ENCODE measurements around the gene OR8B8. TPM values are rescaled to one million over a fixed set of nuclear protein-coding genes. Genes with fewer than 3 reads are reported as not detected.
"Not testable (repeated sequence)": the region's sequence is repeated elsewhere in the genome, so short reads cannot be mapped to it uniquely, and the experiment has no call there.

The OR8B8 gene, protein sequence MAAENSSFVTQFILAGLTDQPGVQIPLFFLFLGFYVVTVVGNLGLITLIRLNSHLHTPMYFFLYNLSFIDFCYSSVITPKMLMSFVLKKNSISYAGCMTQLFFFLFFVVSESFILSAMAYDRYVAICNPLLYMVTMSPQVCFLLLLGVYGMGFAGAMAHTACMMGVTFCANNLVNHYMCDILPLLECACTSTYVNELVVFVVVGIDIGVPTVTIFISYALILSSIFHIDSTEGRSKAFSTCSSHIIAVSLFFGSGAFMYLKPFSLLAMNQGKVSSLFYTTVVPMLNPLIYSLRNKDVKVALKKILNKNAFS
- total RNA-seq, result not detected in 2 replicates
- not detected for polyA plus RNA-seq (2012)

DNA sequence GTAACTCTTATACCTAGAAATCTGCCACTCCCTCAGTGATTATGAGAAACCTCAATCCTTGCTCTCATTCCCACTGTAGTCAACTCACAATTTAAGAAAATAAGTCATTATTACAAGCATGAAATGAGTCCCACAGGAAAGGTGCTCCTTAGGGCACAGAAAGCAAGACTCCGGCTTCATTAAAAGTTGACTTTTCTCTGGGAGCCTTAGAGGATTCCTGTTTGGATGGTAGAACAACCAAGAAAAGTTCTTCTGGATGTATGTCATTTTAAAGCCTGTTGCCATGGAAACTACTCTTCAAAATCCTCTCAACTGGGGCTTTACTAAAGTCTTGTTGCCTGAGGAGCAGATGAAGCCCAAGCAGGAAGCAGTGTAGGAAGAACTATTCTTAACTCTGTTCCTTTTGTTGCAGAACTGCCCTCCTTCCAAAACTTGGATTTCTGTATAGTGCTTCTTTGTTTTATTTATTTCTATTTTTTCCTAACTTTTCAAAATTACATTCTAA lies at the start of gene OR8B8:
OR8B8 (minus strand) TSS at position 51 of the 505 bp plus-strand sequence. CDS start 4,611 bp downstream, outside the sequence.
- DNase-seq (ENCODE audit: low read depth), result no peak

DNA sequence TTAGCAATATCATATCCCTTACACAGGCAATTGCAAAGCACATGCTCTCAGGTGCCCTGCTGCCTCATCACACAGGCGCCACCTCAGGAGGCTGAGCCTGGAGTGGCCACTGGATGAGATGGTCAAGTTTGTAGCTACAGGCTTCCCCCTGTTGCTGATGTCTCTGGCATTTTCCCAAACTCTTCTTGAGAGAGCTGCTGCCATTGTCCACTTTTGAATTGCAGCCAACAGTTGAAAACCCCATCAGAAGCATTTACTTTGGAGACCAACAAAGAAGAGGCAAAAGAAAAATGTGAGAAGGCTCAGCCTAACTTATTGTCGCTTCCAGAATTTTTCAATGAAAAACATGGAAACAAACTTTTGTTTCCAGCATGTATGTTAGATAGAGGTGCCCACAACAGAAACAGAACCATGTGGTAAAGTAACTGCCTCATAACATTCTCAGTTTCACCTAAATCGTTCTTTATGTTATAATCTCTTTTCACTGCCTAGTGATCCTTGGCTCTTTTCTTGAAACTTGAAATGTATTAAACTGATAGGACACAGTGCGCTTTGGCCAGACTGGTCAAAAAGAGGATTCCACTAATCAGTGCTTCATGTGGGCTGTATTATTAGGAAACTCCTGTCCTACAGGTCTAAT lies 47.6 kb upstream of the OR8B8 start:
- no peak for DNase-seq (ENCODE audit: low read depth)

DNA sequence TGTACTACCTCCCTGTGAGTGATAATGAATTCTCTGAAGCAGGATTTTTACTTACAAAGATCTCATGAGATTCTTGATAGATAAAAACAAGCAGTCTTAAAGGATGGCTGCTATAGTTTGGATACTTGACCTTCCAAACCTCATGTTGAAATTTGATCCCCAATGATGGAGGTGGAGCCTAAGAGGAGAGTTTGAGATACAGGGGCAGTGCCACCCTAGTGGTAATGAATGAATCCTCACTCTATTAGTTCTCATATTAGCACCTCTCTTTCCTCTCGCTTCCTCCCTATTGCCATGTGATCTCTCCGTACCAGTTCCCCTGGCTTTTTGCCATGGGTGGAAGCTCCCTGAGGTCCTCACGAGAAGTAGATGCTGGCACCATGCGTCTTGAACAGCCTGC lies 37.9 kb upstream of the OR8B8 start:
- DNase-seq (ENCODE audit: low read depth), result no peak

DNA sequence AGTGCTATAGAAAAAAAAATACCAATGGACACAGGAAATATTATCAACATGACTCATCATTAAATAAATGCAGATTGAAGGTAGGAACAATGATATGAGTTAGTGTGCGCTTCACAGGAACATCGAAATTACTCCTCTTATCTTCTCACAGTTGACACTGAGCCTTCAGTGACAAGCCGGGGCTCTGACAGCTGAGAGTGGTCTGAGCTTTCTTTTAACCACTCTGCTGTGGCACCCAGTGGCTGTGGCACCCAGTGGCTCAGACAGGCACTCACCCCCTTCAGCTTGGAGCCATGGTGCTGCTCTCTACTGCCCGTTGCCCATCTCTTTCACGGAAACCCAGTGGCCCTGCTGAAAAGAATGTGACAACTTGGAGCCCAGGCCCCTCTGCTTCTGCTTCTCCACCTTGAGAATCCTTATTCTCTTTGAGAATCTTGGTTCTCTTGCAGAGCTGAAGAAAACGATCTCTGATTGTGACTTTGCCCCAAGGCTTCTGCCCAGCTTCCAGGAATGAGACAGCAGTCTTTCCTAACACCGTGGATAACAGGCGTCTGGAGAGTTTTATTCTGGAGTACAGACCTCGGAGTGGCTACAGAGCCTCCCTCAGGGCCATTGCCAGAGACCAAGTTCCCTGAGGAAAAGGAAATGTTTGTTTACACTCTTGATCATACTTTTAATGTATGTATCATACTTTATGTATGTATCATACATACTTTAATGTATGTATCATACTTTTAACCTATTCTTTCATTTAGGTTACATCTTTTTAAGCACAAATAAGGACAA lies 37.1 kb upstream of the OR8B8 start:
- DNase-seq (ENCODE audit: low read depth), result no peak

DNA sequence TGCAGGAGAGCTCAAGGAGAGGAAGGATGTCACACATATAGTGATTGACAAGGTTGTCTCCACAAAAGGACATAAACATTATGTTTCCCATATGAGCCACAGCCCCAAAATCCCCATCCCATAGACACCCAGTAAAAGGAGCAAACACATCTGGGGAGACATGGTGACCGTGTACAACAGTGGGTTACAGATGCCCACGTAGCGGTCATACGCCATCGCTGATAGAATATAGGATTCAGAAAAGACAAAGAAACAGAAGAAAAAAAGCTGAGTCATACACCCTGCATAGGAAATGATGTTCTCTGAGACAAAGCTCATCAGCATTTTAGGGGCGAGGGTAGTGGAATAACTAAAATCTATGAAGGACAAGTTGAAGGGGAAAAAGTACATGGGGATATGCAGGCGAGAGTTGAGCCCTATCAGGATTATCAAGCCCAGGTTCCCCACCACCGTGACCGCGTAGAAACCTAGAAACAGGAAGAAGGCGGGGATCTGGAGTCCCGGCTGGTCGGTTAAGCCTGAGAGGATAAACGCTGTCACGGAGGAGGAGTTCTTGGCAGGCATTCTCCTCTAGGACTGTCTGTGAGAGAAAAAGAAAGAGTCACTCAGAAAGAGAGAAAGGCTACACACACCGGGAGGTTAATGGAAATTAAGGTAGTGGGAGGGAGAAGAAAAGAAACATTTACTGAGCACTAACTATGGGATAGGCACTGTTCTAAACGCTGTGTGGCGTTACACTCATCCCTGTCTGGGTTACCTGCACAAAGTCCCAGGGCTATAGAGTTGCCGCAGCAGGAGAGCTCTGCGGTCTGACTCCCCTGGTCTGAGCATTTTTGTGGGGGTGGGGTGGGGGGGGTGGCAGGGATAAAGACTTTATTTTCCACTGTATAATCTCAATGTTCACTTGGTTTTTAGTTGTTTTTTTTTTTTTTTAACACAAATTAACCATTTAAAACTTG lies 36.1 kb upstream of the OR8B8 start:
- DNase-seq (ENCODE audit: low read depth), result peak; percentile 53

DNA sequence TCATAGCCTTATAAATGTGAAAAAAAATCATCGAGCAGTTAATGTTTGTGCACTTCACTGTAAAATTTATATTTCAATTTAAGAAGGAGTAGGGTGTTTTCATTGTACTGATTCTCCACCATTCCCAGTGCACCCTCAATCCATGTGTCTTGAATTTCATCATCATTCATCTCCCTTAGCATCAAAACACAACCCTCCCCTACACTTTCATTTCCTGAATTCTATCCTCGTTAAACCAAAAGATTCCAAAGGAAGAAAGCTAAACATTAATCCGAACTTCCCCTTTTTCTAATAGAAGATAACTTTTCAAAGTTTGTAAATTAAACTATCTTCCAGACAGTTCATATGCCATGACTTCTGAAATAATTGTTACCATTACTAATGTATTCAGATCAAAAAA lies 34.1 kb upstream of the OR8B8 start:
- DNase-seq (ENCODE audit: low read depth), result no peak

DNA sequence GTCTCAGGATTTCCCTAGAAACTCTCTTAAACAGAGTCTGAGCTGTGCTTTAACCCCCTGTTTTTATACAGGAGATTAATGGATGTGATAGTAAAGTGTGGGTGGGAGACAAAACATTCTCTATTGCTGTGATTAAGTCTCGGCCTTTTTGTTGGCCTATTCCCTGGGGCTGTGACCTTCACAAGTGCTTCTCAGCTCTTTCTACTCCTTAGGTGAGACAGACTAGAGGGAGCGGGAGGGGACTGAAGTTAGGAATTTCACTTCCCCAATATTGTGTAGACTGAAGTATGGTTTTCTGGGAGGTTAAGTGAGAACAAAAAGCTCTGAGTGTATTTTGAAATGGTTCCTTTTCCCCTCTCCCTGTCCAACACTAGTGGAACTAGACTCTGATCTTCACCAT lies 29.8 kb upstream of the OR8B8 start:
- no peak for DNase-seq (ENCODE audit: low read depth)

DNA sequence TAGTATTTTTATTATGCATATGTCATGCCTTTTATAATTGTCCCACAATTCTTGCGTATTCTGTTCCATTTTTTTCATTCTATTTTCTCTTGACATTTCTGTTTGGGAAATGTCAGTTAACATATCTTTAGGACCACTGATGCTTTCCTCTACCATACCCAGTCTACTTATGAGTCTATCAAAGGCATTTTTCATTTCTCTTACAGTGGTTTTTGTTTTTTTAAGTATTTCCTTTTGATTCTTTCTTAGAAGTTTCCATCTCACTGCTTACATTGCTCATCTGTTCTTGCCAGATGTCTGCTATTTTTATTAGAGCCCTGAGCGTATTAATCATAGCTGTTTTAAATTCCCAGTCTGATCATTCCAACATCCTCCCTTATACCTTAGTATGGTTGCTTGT lies 29.3 kb upstream of the OR8B8 start:
- no peak for DNase-seq (ENCODE audit: low read depth)

DNA sequence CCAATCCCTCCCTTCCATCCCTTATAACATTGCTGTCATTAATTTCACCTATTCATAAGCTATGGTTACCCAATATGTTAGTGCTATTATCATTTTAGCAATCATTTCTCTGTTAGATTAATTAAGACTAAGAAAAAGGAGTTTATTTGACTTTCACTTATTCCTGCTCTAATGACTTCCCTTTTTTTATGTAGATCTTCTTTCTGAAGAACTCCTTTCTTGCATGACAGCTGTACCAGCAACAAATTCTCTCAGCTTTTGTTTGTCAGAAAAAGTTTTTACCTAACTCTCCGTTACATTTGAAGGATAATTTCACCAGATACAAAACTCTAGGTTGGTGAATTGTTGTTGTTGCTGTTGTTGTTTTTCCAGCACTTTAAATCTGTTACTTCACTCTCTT lies 28.6 kb upstream of the OR8B8 start:
- no peak for DNase-seq (ENCODE audit: low read depth)

DNA sequence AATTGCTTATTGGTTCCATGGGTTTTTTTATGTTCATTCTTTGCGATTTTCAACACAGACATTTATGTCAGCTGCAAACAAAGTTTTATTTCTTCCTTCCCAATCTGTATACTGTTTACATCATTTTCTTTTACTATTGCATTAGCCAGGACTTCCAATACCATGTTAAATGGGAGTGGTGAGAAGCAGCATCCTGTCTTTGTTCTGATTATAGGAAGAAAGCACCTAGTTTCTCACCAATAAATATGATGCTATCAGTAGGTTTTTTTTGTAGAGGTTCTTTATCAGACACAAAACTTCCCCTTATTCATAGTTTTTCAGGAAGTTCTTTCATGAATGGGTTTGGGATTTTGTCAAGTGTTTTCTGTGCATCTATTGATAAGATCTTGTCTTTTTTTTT lies 28.0 kb upstream of the OR8B8 start:
- DNase-seq (ENCODE audit: low read depth), result no peak

DNA sequence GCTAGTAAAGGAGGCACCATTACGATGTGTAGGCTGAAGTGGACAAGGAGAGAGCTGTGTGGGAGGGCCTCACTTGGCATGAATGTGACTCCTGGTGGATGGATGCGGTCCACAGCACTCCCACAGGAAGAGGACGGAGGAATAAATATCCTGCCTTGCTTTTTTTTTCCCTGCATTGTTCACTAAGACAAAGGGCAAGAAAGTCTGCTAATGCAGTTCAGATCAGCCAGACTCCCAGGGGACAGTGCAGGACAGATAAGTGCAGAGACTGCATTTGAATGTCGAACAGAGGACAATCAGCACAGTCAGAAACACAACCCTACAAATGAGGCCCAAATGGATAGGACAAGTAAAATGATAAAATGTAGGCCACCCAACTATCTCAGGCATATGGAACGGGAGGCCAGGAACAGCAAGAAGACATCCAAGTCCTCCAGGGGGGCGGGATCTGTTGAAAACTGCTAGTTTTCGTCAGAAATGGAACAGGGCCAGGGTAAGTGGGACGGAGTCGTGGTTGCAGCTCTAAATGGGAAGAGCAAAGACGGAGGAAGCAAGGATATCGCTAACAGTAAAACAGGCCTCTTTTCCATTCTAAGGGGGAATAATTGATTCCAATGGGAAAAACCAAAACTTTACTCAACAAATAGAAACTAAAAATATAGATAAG lies 25.2 kb upstream of the OR8B8 start:
- DNase-seq (ENCODE audit: low read depth), result no peak

DNA sequence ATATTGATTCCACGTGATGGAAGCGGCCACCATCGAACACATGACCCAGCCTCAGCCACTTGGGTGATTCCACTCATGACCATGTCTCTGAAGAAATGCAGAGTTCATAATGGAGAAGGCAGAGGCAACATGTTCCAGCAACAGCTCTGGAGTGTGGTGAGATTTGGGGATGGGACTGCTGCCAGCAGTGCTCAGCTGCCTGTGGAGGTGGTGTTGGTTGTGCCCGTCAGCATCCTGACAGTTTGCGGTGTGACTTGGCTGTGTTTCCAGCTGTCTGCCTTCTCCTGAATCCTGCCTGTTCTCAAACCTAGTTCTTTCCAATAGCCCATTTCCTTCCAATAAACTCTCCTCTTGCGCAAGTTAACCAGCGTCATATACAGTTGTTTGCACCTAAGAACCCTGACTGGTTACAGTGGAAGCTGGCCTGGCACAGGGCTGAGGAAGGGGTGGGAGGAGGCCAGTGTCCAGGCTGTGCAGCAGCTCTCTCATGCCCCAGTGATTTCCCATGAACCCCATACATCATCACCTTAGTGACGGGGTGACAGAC lies 22.0 kb upstream of the OR8B8 start:
- DNase-seq (ENCODE audit: low read depth), result peak; percentile 38

DNA sequence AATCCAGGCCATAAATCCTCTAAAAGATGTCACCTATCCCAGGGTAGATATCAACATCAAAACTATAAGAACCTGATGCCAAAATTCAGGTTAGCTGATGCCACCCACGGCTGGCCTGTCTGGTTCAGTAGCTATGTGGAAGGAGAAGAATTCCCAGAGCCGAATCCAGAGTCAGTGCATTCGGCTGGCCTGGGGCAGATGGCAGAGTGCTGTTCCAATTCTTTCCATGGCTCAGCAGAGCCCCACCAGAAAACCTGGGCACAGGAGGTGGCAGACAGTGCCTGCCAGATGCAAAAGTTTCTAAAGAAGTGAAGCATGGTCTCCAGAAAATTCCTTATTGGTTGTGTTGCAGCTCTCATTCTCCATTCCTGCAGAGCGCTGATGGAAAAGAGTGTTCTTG lies 19.9 kb upstream of the OR8B8 start:
- no peak for DNase-seq (ENCODE audit: low read depth)

DNA sequence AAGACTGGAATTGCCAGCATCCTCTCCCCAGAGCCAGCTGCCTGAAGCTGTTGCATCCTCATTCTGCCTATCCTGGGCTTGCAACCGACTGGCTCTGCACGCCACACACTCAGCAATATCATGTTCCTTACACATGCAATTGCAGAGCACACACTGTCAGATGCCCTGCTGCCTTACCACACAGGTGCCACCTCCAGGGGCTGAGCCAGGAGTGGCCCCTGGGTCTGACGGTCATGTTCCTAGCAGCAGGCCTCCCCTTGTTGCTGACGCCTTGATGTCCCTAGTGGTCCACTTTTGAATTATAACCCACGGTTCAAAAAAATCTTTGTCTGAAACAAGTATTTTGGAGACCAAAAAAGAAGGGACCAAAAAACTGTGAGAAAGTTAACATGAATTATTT lies 18.5 kb upstream of the OR8B8 start:
- DNase-seq (ENCODE audit: low read depth), result no peak

DNA sequence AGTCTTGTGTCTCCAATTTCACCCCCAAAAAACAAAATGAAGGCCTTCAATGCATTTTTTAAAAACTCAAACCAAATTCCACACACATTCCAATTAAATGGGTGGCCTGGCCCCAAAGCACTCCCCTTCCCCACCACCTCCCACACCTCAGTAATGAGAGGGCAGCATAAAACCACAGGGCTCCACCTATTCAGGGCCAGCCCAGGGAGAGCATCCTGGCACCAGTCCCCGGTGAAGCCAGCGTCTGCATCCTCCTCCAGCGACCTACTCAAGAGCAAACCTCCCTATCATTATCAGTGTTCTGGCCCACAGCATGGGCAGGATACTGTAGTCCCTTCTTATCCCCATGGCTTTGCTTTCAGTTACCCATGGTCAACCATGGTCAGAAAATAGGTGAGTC lies 17.8 kb upstream of the OR8B8 start:
- DNase-seq (ENCODE audit: low read depth), result no peak

DNA sequence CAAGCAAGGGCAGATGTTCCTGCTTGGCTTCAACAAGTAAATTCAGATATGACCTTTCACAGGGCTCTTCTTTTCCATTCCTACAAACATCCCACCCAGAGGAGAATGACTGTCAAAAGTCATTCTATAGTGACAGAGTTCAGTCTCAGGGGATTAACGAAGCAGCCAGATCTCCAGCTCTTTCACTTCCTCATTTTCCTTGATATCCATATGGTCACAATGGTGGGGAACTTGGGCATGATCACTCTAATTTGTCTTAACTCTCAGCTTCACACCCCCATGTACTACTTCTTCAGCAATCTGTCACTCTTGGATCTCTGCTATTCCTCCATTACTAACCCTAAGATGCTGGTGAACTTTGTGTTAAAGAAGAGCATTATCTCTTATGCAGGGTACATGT lies 15.0 kb upstream of the OR8B8 start:
- no peak for DNase-seq (ENCODE audit: low read depth)

DNA sequence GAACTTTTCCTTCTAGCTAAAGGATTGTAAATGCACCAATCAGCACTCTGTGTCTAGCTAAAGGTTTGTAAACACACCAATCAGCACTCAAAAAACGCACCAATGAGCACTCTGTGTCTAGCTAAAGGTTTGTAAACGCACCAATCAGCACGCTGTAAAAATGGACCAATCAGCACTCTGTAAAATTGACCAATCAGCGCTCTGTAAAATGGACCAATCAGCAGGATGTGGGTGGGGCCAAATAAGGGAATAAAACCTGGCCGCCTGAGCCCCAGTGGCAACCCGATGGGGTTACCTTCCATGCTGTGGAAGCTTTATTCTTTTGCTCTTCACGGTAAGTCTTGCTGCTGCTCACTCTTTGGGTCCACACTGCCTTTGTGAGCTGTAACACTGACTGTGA lies 13.9 kb upstream of the OR8B8 start:
- not testable (repeated sequence) for DNase-seq (ENCODE audit: low read depth)

DNA sequence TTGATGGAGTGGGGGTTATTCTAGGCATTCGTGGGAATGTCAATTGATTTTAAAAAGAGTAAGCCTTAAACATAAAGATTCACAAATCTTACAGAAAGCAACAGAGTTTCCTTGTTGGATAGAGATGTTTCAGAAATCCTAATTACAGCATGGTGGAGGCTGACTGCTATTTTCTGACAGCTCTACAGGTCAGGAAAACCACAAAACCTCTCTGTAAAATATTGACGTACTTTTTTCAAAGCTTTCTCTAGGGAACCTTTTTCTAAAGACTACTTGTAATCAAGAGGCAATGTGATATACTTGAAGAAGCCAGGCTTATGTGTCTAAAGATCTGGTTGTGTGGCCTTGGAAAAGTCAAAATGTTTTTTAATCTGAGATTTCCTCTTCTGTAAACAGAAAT lies 9.1 kb upstream of the OR8B8 start:
- DNase-seq (ENCODE audit: low read depth), result no peak

DNA sequence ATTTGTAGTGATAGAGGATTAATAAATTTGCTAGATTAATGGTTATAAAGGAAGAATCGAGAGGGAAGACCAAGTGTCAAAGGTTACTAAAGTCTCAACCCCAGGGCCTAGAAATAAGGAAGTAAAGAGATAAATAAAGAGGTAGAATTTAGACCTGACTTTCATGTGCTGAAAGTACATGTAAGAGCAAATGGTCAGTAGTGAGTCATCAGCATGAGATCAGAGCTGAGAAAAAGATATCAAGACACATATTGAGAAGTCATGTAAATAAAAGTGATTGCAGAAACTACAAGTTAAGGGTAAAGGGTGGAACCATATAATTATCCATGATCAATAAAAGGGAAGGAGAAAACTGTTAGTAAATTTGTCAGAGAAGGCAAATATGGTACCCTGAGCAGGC lies 1.4 kb upstream of the OR8B8 start:
- DNase-seq (ENCODE audit: low read depth), result no peak

DNA sequence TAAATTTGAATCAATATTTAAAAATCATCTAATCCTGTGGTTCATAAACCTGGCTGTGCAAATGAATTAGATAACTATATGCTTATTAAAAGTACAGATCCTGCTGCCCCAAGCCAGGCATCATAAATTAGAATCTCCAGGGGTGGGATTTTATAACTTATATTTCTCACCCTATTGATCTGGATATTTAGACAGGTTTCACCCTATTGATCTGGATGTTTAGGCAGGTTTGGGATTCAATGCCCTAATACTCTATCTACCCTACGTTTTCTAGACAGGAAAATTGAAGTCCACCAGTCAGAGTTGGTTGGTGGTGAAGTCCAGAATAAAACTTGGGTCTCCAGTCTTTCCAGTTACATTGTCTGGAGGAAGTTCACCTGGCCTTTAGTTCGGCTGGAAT lies 2.6 kb downstream of the OR8B8 start:
- DNase-seq (ENCODE audit: low read depth), result no peak
